ENCODE data around the gene INPP5B.

DNA sequence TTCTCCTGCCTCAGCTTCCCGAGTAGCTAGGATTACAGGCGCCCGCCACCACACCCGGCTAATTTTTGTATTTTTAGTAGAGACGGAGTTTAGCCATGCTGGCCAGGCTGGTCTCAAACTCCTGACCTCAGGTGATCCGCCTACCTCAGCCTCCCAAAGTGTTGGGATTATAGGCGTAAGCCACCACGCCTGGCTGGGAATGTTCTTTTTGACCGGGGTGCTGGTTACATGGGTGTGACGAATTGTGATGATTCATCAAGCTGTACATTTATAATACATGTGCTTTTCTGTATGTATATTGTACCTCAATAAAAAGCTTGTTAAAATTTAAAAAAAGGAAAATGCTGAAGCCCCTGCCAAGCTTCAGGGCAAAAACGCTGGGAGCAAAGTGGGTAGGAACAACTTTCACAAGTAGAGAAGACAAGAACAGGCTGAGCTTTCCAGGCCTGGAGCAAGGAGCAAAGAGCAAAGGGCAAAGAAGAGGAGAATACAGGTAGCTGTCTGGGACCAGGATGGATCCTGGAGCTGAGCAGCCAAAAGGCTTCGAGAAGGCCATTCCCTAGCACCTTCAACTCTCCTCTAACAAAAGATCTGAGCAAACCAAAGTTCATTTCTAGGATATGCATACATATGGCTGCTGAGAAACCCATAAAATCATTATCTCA, 118.3 kb downstream of the INPP5B start:
- TF ChIP-seq CTCF (IDR thresholded peaks at IDR 0.05) = no peak
- no peak for TF ChIP-seq POLR2A (IDR thresholded peaks at IDR 0.05)
